Measurements from ENCODE around the gene MRFAP1.

DNA sequence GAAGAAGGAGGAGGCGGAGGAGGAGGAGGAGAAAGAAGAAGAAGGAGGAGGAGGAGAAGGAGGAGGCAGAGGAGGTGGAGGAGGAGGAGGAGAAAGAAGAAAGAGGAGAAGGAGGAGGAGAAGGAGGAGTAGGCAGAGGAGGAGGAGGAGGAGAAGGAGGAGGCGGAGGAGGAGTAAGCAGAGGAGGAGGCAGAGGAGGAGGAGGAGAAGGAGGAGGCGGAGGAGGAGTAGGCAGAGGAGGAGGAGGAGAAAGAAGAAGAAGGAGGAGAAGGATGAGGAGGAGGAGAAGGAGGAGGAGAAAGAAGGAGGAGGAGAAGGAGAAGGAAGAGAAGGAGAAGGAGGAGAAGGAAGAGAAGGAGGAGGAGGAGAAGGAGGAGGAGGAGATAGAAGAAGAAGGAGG, 19.9 kb downstream of the MRFAP1 start:
- TF ChIP-seq, protein P1, sequence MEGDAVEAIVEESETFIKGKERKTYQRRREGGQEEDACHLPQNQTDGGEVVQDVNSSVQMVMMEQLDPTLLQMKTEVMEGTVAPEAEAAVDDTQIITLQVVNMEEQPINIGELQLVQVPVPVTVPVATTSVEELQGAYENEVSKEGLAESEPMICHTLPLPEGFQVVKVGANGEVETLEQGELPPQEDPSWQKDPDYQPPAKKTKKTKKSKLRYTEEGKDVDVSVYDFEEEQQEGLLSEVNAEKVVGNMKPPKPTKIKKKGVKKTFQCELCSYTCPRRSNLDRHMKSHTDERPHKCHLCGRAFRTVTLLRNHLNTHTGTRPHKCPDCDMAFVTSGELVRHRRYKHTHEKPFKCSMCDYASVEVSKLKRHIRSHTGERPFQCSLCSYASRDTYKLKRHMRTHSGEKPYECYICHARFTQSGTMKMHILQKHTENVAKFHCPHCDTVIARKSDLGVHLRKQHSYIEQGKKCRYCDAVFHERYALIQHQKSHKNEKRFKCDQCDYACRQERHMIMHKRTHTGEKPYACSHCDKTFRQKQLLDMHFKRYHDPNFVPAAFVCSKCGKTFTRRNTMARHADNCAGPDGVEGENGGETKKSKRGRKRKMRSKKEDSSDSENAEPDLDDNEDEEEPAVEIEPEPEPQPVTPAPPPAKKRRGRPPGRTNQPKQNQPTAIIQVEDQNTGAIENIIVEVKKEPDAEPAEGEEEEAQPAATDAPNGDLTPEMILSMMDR (IDR thresholded peaks at IDR 0.05): no peak
- no peak for TF ChIP-seq POLR2A (IDR thresholded peaks at IDR 0.05)

Data from esophagus squamous epithelium (tissue), 4 donors.